Mesothelial cell of epicardium (in vitro differentiated cells): Measurements from ENCODE around the gene CD4. TPM values are rescaled to one million over a fixed set of nuclear protein-coding genes. Genes with fewer than 3 reads are reported as not detected.

Source experiments
- DNase-seq, 2 experiments: peaks; one replicate each; pipeline ENCODE4 v3.0.0; 2021; ENCODE audit warnings: low spot score in 2 of 2; ENCODE audit not compliant: unreplicated experiment in 2 of 2
- H3K27ac Mint-ChIP-seq: 2 replicates; pipeline ENCODE4 v1.8.0; 2021; ENCODE audit warnings: mixed read lengths
- H3K27me3 Mint-ChIP-seq: 2 replicates; pipeline ENCODE4 v1.8.0; 2021; ENCODE audit warnings: low read depth, mixed read lengths
- H3K36me3 Mint-ChIP-seq: 2 replicates; pipeline ENCODE4 v1.8.0; 2021; ENCODE audit warnings: mixed read lengths
- H3K4me1 Mint-ChIP-seq: 2 replicates; pipeline ENCODE4 v1.8.0; 2021; ENCODE audit warnings: mixed read lengths
- H3K4me3 Mint-ChIP-seq: 2 replicates; pipeline ENCODE4 v1.8.0; 2021; ENCODE audit warnings: mild to moderate bottlenecking, moderate library complexity, mixed read lengths
- H3K9me3 Mint-ChIP-seq: 2 replicates; pipeline ENCODE4 v1.8.0; 2021; ENCODE audit warnings: mixed read lengths
- CTCF ChIP-seq: fragments of 200-600 bp; sonication (generic); IDR thresholded peaks from one replicate; pipeline ENCODE4 v1.5.0; 2021; ENCODE audit warnings: antibody characterized with exemption; ENCODE audit not compliant: unreplicated experiment
- total RNA-seq: library from RNA; stranded (reverse); gene quantifications from 3 replicates; pipeline ENCODE4 v1.2.1, GENCODE V29; 2021

The CD4 gene
- total RNA-seq, 1 donor from 2014 or later: 3.8 TPM

- Mint-ChIP-seq H3K36me3 (peaks cover 11% of the 10 kb centered on the region), H3K27ac (no peak overlapping the region), H3K9me3 (no peaks in the 10 kb centered on the region), H3K27me3 (no peaks in the 10 kb centered on the region), H3K4me3 (no peak overlapping the region), H3K4me1 (peaks cover 4% of the 10 kb centered on the region)
- TF ChIP-seq CTCF: no peak
- DNase-seq: no peak
Observed at GRCh38 chr12:6834873-6835272, 45.5 kb downstream of the CD4 start.

GRCh38 chr12:6836851-6837250 lies 47.5 kb downstream of the CD4 start:
- Mint-ChIP-seq H3K27me3 (no peaks in the 10 kb centered on the region), H3K27ac (no peak overlapping the region), H3K4me1 (peaks cover 4% of the 10 kb centered on the region), H3K4me3 (no peak overlapping the region), H3K9me3 (no peaks in the 10 kb centered on the region), H3K36me3 (peaks cover 11% of the 10 kb centered on the region)
- no peak for TF ChIP-seq CTCF
- no peak for DNase-seq

GRCh38 chr12:6837370-6838060 lies 48.2 kb downstream of the CD4 start:
- peaks cover 12% of the 10 kb centered on the region for H3K36me3 Mint-ChIP-seq
- TF ChIP-seq CTCF: no peak
- no peaks in the 10 kb centered on the region for H3K27me3 Mint-ChIP-seq
- peaks cover 4% of the 10 kb centered on the region for H3K4me1 Mint-ChIP-seq
- no peaks in the 10 kb centered on the region for H3K9me3 Mint-ChIP-seq
- H3K27ac Mint-ChIP-seq: no peak overlapping the region
- H3K4me3 Mint-ChIP-seq: no peak overlapping the region
- no peak for DNase-seq

- Mint-ChIP-seq H3K27ac (no peak overlapping the region), H3K4me1 (peaks cover 4% of the 10 kb centered on the region), H3K9me3 (no peaks in the 10 kb centered on the region), H3K27me3 (no peaks in the 10 kb centered on the region), H3K4me3 (no peak overlapping the region), H3K36me3 (peaks cover 21% of the 10 kb centered on the region)
- no peak for DNase-seq
- TF ChIP-seq CTCF: no peak
Observed at GRCh38 chr12:6838854-6839253, 49.5 kb downstream of the CD4 start.

GRCh38 chr12:6839482-6840201 lies 50.3 kb downstream of the CD4 start:
- H3K4me1 Mint-ChIP-seq: peaks cover 4% of the 10 kb centered on the region
- no peaks in the 10 kb centered on the region for H3K9me3 Mint-ChIP-seq
- DNase-seq: no peak
- no peak overlapping the region for H3K4me3 Mint-ChIP-seq
- no peak overlapping the region for H3K27ac Mint-ChIP-seq
- peaks cover 21% of the 10 kb centered on the region for H3K36me3 Mint-ChIP-seq
- TF ChIP-seq CTCF: no peak
- H3K27me3 Mint-ChIP-seq: no peaks in the 10 kb centered on the region
